K562 (cell line): Measurements from ENCODE around the gene PDE8B. TPM values are rescaled to one million over a fixed set of nuclear protein-coding genes. Genes with fewer than 3 reads are reported as not detected.

Experiments used
- ATAC-seq: fragments of 200-7000 bp; cut with Tn5 transposase; 3 replicates; pipeline ENCODE4 v1.9.1; 2020; ENCODE audit warnings: moderate library complexity
- BruUV-seq: library from RNA; stranded (reverse); fragments of 400-500 nt; replicated peaks from 2 replicates; lab custom pipeline; 2021; lab: Mats Ljungman, UMichigan
- CTCF ChIA-PET: fragments of 300-600 bp; formaldehyde crosslinking; extraction: SDS; loops from one replicate; lab custom pipeline; 2021; ENCODE audit warnings: low intra/inter-chr PET ratio; lab: Yijun Ruan, JAX
- POLR2A ChIA-PET: fragments of 300-600, 350-650 bp; sonication (Branson Sonifier 250); formaldehyde crosslinking; extraction: SDS; loops from one replicate; lab custom pipeline; 2021; ENCODE audit warnings: antibody characterized with exemption, inconsistent platforms; lab: Yijun Ruan, JAX
- DNase-seq, 4 experiments: peaks; one replicate each; pipeline versions ENCODE4 v3.0.0 to v3.0.0-alpha.2; 2011 to 2018; ENCODE audit warnings: low spot score in 3 of 4, mixed read lengths in 3 of 4; ENCODE audit errors: extremely low read depth in 1 of 4
- FAIRE-seq: peaks from 2 replicates; lab custom pipeline; 2011; peaks lifted over from hg19 to GRCh38; lab: Jason Lieb, UNC
- H2AFZ ChIP-seq: 2 replicates; pipeline ENCODE4 v1.6.0; 2011; ENCODE audit warnings: low read depth, low read length, control low read depth, inconsistent platforms
- H3K27ac ChIP-seq: fragments of 200-600 bp; 3 replicates; pipeline ENCODE4 v1.8.0; 2011; ENCODE audit warnings: low read depth, mild to moderate bottlenecking, control low read depth, inconsistent platforms, low read length, moderate library complexity, mixed read lengths; ENCODE audit errors: extremely low read depth
- H3K27me3 ChIP-seq, 2 experiments: fragments of 300-600 bp in 1 of 2; 2 replicates in 1 of 2; 3 replicates in 1 of 2; pipeline versions ENCODE4 v1.6.0 to v1.8.0; 2011; ENCODE audit warnings: inconsistent platforms in 2 of 2, low read length in 2 of 2, mild to moderate bottlenecking in 1 of 2, mixed read lengths in 1 of 2, moderate library complexity in 1 of 2; ENCODE audit not compliant: control insufficient read depth in 2 of 2, insufficient read depth in 2 of 2
- H3K36me3 ChIP-seq: fragments of 300-600 bp; 3 replicates; pipeline ENCODE4 v1.8.0; 2011; ENCODE audit warnings: mild to moderate bottlenecking, low read length, inconsistent platforms; ENCODE audit not compliant: control insufficient read depth, insufficient read depth
- H3K4me1 ChIP-seq, 2 experiments: fragments of 200-600 bp in 1 of 2; replicated peaks in 1 of 2; 2 replicates in 1 of 2; 3 replicates in 1 of 2; pipeline versions ENCODE4 v1.5.1 to v1.8.0; 2011; ENCODE audit warnings: inconsistent platforms in 2 of 2, low read length in 2 of 2, mild to moderate bottlenecking in 1 of 2, mixed read lengths in 1 of 2, moderate library complexity in 1 of 2; ENCODE audit not compliant: control insufficient read depth in 2 of 2, insufficient read depth in 2 of 2
- H3K4me2 ChIP-seq: 2 replicates; pipeline ENCODE4 v1.6.1; 2011; ENCODE audit warnings: low read length, control low read depth, inconsistent platforms, mixed read lengths; ENCODE audit not compliant: insufficient read depth
- H3K4me3 ChIP-seq: fragments of 200-600 bp; sonication (generic), shearing (Covaris generic); 2 replicates; pipeline ENCODE4 v1.5.1; 2016; ENCODE audit warnings: control low read depth, inconsistent platforms
- H3K79me2 ChIP-seq: fragments of 200-600 bp; 3 replicates; pipeline ENCODE4 v1.8.0; 2011; ENCODE audit warnings: low read length, inconsistent platforms; ENCODE audit not compliant: control insufficient read depth, insufficient read depth
- H3K9ac ChIP-seq, 2 experiments: 2 replicates each; pipeline versions ENCODE4 v1.6.0 to v1.6.1; 2011; ENCODE audit warnings: low read depth in 2 of 2, low read length in 2 of 2, control low read depth in 1 of 2, inconsistent platforms in 1 of 2, mild to moderate bottlenecking in 1 of 2, mixed read lengths in 1 of 2; ENCODE audit not compliant: insufficient read depth in 1 of 2
- H3K9me1 ChIP-seq: one replicate; pipeline ENCODE4 v1.6.0; 2011; ENCODE audit warnings: inconsistent platforms, mild to moderate bottlenecking, low read length, moderate library complexity; ENCODE audit not compliant: control insufficient read depth, insufficient read depth
- H3K9me3 ChIP-seq: replicated peaks from 2 replicates; pipeline ENCODE4 v1.5.1; 2011; ENCODE audit warnings: low read depth, low read length, inconsistent platforms; ENCODE audit not compliant: control insufficient read depth, insufficient read depth
- H4K20me1 ChIP-seq: replicated peaks from 2 replicates; pipeline ENCODE4 v1.6.1; 2011; ENCODE audit warnings: low read length, inconsistent platforms, mixed read lengths; ENCODE audit not compliant: control insufficient read depth, insufficient read depth
- BHLHE40 ChIP-seq: IDR thresholded peaks from 2 replicates; pipeline ENCODE4 v1.6.1; 2011; ENCODE audit warnings: low read length, improper control_type of control experiment
- BRD9 ChIP-seq: fragments of 450-650 bp; IDR thresholded peaks from 2 replicates; pipeline ENCODE4 v1.6.1; 2018; ENCODE audit warnings: low read depth; ENCODE audit not compliant: partially characterized antibody
- C11orf30 ChIP-seq: fragments of 450-650 bp; IDR thresholded peaks from 2 replicates; pipeline ENCODE4 v1.6.1; 2016; ENCODE audit warnings: low read depth, mild to moderate bottlenecking
- CBX8 ChIP-seq: fragments of 200-600 bp; sonication (generic); IDR thresholded peaks from 2 replicates; pipeline ENCODE4 v1.6.1; 2012; ENCODE audit warnings: borderline replicate concordance, mixed run types, low read depth, mild to moderate bottlenecking, moderate library complexity, mixed read lengths, low read length, control low read depth, inconsistent platforms; ENCODE audit not compliant: poor library complexity, severe bottlenecking; ENCODE audit errors: extremely low read depth
- RNF2 ChIP-seq: sonication (generic); IDR thresholded peaks from 2 replicates; pipeline ENCODE4 v1.6.1; 2016
- ZNF140 ChIP-seq: fragments of 250-450 bp; sonication (Bioruptor Pico); IDR thresholded peaks from 2 replicates; pipeline ENCODE4 v1.8.0; 2021; ENCODE audit warnings: moderate library complexity, mild to moderate bottlenecking, inconsistent platforms
- ZNF644 ChIP-seq: fragments of 200-800 bp; sonication (Bioruptor generic); IDR thresholded peaks from 2 replicates; pipeline ENCODE4 v1.6.1; 2016; ENCODE audit warnings: low read depth, missing genetic modification characterization, missing compliant biosample characterization
- WGBS: fragments of 100-300 bp; shearing (Covaris generic); methylation state at CpG from one replicate; pipeline ENCODE4 v1.1.6; 2016; ENCODE audit warnings: low coverage, mixed read lengths; ENCODE audit not compliant: insufficient coverage; ENCODE audit errors: missing lambda C conversion rate; 5-methylcytosine and 5-hydroxymethylcytosine counted together
- in situ Hi-C: fragments of 300-500 bp; cut with MboI; formaldehyde crosslinking; loops from 4 replicates; pipeline ENCODE4 v1.15.0; 2018; ENCODE audit warnings: inconsistent platforms, mixed read lengths
- intact Hi-C: fragments of 100-400 bp; cut with micrococcal nuclease; formaldehyde crosslinking; loops from 2 replicates; pipeline ENCODE4 v1.14.2; 2022
- polyA plus RNA-seq, 8 experiments: library from polyadenylated mRNA; depleted of rRNA in 4 of 8; stranded (reverse) in 5 of 8; unstranded in 3 of 8; fragments of >200 nt; fragmentation: Nextera tagmentation in 2 of 8; fragmentation: Illumina TruSeq in 1 of 8; extraction: Ambion mirVana in 2 of 8; extraction: Trizol in 1 of 8; gene quantifications; 2 replicates each; pipeline versions ENCODE4 v1.2.1 to v1.2.3, GENCODE V29; 2011 to 2014; ENCODE audit warnings: inconsistent platforms in 1 of 8, missing spikeins in 1 of 8
- total RNA-seq, 7 experiments: library from RNA; depleted of rRNA in 6 of 7; stranded (reverse); fragments of >200 nt in 6 of 7; fragmentation: Illumina TruSeq in 2 of 7; extraction: Trizol in 2 of 7; gene quantifications; 2 replicates each; pipeline versions ENCODE4 v1.2.1 to v1.2.3, GENCODE V29; 2011 to 2021; ENCODE audit warnings: low replicate concordance in 1 of 7

The PDE8B gene
- total and polyA plus RNA-seq, 9 of the 15 experiments (the other 6 are each of a cell fraction or from before 2014, with no cell fraction given): 0.15 to 0.28 TPM; not detected in 7

DNA sequence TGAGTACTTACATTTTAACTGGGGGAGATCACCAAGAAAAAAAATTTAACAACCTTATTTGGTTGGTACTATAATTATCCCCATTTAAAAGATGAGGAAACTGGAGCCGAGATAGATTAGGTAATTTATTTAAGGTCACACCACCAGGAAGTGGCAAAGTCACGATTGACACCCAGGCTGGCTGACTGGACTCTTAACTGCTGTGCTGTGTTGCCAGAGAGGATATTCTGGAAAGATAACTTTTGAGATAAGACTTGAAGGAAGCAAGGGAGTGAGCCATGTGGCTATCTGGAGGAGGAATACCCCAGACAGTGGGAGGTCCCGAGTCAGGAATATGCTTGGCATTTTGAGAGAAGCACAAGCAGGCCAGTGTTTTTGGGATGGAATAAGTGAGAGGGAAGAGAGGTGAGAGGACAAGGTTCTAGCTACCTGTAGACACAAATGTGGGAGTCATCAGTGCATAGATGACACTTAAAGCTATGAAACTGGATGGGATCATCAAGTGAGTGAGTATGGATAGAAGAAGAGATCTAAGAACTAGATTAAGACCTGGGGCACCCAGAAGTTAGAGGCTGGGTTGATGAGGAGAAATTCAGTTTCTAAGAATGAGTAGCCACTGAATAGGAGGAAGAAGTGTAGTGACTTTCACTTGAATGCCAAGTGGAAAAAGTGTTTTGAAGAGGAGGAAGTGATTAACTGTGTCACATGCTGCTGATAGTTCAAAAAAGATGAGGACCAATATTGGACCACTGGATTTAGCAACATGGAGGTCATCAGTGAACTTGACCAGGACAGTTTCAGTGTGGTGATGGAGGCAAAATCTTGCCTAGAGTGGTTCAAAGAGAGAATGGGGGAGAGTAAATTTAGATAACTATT is 25.6 kb downstream of the PDE8B start:
- ATAC-seq (no peak), DNase-seq (no peak), FAIRE-seq (no peak)
- H3K9ac ChIP-seq: no peak overlapping the region
- no TSS peak for BruUV-seq
- H4K20me1 ChIP-seq: no peaks in the 10 kb centered on the region
- H3K4me1 ChIP-seq: no peaks in the 10 kb centered on the region
- H3K4me3 ChIP-seq: no peak overlapping the region
- H3K4me2 ChIP-seq: no peak overlapping the region
- no peaks in the 10 kb centered on the region for H3K9me1 ChIP-seq
- peaks cover 2 to 10% of the 10 kb centered on the region in 2 experiments; a peak in 4 of 5 replicates for H3K27me3 ChIP-seq
- intact Hi-C loops (no loop called here), in situ Hi-C loops (no loop called here)
- H3K9me3 ChIP-seq: no peaks in the 10 kb centered on the region
- CTCF ChIA-PET: no interaction called here
- POLR2A ChIA-PET: no interaction called here
- H3K79me2 ChIP-seq: no peaks in the 10 kb centered on the region
- TF ChIP-seq BHLHE40: no peak
- TF ChIP-seq CBX8: no peak
- TF ChIP-seq ZNF644 (tag): no peak
- no peak for TF ChIP-seq ZNF140 (CRISPR knock-in tag)
- no peak for TF ChIP-seq C11orf30
- no peak for TF ChIP-seq RNF2
- no peak for TF ChIP-seq BRD9
- TF ChIP-seq, all 486 proteins: peak for 0
- Histone ChIP-seq H3K36me3 (no peaks in the 10 kb centered on the region), H2AFZ (no peak overlapping the region), H3K27ac (no peak overlapping the region)
- WGBS: 0% methylated on average over 3 of the region's 3 CpGs
